IMR-90 (cell line): ENCODE results near the gene OR6S1. TPM values are rescaled to one million over a fixed set of nuclear protein-coding genes. Genes with fewer than 3 reads are reported as not detected.

Experiments used
- ATAC-seq: fragments of 200-7000 bp; cut with Tn5 transposase; 2 replicates; pipeline ENCODE4 v1.9.1; 2020; ENCODE audit warnings: low read depth, mild to moderate bottlenecking, moderate library complexity
- BruUV-seq: library from RNA; stranded (reverse); fragments of 400-500 nt; replicated peaks from 2 replicates; lab custom pipeline; 2021; lab: Mats Ljungman, UMichigan
- CTCF ChIA-PET: fragments of 300-600 bp; formaldehyde crosslinking; extraction: SDS; loops from one replicate; lab custom pipeline; 2021; ENCODE audit warnings: antibody characterized with exemption; lab: Yijun Ruan, JAX
- POLR2A ChIA-PET: fragments of 300-600 bp; sonication (Branson Sonifier 250); formaldehyde crosslinking; loops from one replicate; lab custom pipeline; 2022; ENCODE audit warnings: antibody characterized with exemption; ENCODE audit not compliant: unreplicated experiment; lab: Charles Lee
- DNase-seq: peaks from one replicate; pipeline ENCODE4 v3.0.0; 2013
- H2AFZ ChIP-seq: replicated peaks from 2 replicates; pipeline ENCODE3; 2013; ENCODE audit warnings: low read length, mild to moderate bottlenecking; ENCODE audit not compliant: poor library complexity
- H2AK5ac ChIP-seq: 2 replicates; pipeline ENCODE4 v1.6.1; 2013; ENCODE audit warnings: low read depth, low read length, inconsistent platforms
- H2AK9ac ChIP-seq: replicated peaks from 2 replicates; pipeline ENCODE3; 2013; ENCODE audit warnings: mild to moderate bottlenecking, low read depth, low read length, moderate library complexity; ENCODE audit not compliant: poor library complexity
- H2BK120ac ChIP-seq: 2 replicates; pipeline ENCODE4 v1.6.1; 2013; ENCODE audit warnings: low read depth, low read length, inconsistent platforms
- H2BK15ac ChIP-seq: 3 replicates; pipeline ENCODE4 v1.6.1; 2013; ENCODE audit warnings: low read depth, low read length, inconsistent platforms
- H2BK20ac ChIP-seq: 2 replicates; pipeline ENCODE4 v1.6.1; 2013; ENCODE audit warnings: low read depth, mild to moderate bottlenecking, inconsistent platforms, low read length, moderate library complexity
- H2BK5ac ChIP-seq: 2 replicates; pipeline ENCODE4 v1.6.1; 2013; ENCODE audit warnings: mild to moderate bottlenecking, low read depth, low read length, inconsistent platforms; ENCODE audit not compliant: poor library complexity, severe bottlenecking
- H3K14ac ChIP-seq: replicated peaks from 2 replicates; pipeline ENCODE4 v1.6.1; 2013; ENCODE audit warnings: low read depth, low read length, inconsistent platforms
- H3K18ac ChIP-seq: 2 replicates; pipeline ENCODE4 v1.6.1; 2013; ENCODE audit warnings: low read depth, low read length, control low read depth
- H3K23ac ChIP-seq: 2 replicates; pipeline ENCODE4 v1.6.1; 2013; ENCODE audit warnings: low read depth, low read length, inconsistent platforms
- H3K27ac ChIP-seq: 2 replicates; pipeline ENCODE4 v1.5.1; 2013; ENCODE audit warnings: mild to moderate bottlenecking, control low read depth, low read length; ENCODE audit not compliant: insufficient read depth
- H3K27me3 ChIP-seq: 2 replicates; pipeline ENCODE4 v1.6.1; 2013; ENCODE audit warnings: low read length; ENCODE audit not compliant: control insufficient read depth, insufficient read depth
- H3K36me3 ChIP-seq: 2 replicates; pipeline ENCODE4 v1.6.1; 2013; ENCODE audit warnings: low read length, mixed read lengths; ENCODE audit not compliant: control insufficient read depth, insufficient read depth
- H3K4ac ChIP-seq: 2 replicates; pipeline ENCODE4 v1.6.1; 2013; ENCODE audit warnings: low read depth, low read length, inconsistent platforms
- H3K4me1 ChIP-seq: 2 replicates; pipeline ENCODE4 v1.6.1; 2013; ENCODE audit warnings: low read length, mixed read lengths; ENCODE audit not compliant: control insufficient read depth, insufficient read depth
- H3K4me2 ChIP-seq: 2 replicates; pipeline ENCODE4 v1.6.1; 2013; ENCODE audit warnings: low read depth, mild to moderate bottlenecking, control low read depth, low read length, moderate library complexity
- H3K4me3 ChIP-seq: 2 replicates; pipeline ENCODE4 v1.5.1; 2013; ENCODE audit warnings: low read depth, mild to moderate bottlenecking, control low read depth, low read length, moderate library complexity; ENCODE audit not compliant: insufficient read depth
- H3K56ac ChIP-seq: 2 replicates; pipeline ENCODE4 v1.6.1; 2013; ENCODE audit warnings: low read length, inconsistent platforms; ENCODE audit not compliant: insufficient read depth; ENCODE audit errors: extremely low read depth
- H3K79me1 ChIP-seq, 2 experiments: 2 replicates each; pipeline ENCODE4 v1.6.1; 2013; ENCODE audit warnings: low read length in 2 of 2, inconsistent platforms in 1 of 2, low read depth in 1 of 2
- H3K9ac ChIP-seq: 2 replicates; pipeline ENCODE4 v1.6.1; 2013; ENCODE audit warnings: low read depth, low read length, control low read depth
- H3K9me1 ChIP-seq: 2 replicates; pipeline ENCODE4 v1.6.1; 2013; ENCODE audit warnings: low read length, inconsistent platforms; ENCODE audit not compliant: insufficient read depth
- H3K9me3 ChIP-seq: 2 replicates; pipeline ENCODE4 v1.6.1; 2013; ENCODE audit warnings: low read length; ENCODE audit not compliant: control insufficient read depth, insufficient read depth
- H4K20me1 ChIP-seq: 2 replicates; pipeline ENCODE4 v1.6.1; 2013; ENCODE audit warnings: low read length, inconsistent platforms; ENCODE audit not compliant: insufficient read depth
- H4K5ac ChIP-seq: 2 replicates; pipeline ENCODE4 v1.6.1; 2013; ENCODE audit warnings: mild to moderate bottlenecking, low read depth, low read length, control low read depth
- H4K8ac ChIP-seq, 2 experiments: 2 replicates each; pipeline ENCODE4 v1.6.1; 2013; ENCODE audit warnings: low read depth in 2 of 2, low read length in 2 of 2, control low read depth in 1 of 2, inconsistent platforms in 1 of 2
- H4K91ac ChIP-seq: 2 replicates; pipeline ENCODE4 v1.6.1; 2013; ENCODE audit warnings: low read depth, low read length, inconsistent platforms; ENCODE audit not compliant: insufficient read depth
- CHD1 ChIP-seq: IDR thresholded peaks from 2 replicates; pipeline ENCODE4 v1.6.1; 2012; ENCODE audit warnings: low read depth, low read length, improper control_type of control experiment
- MAFK ChIP-seq: IDR thresholded peaks from 2 replicates; pipeline ENCODE4 v1.6.1; 2012; ENCODE audit warnings: low read depth, low read length, improper control_type of control experiment
- POLR2A ChIP-seq: IDR thresholded peaks from 2 replicates; pipeline ENCODE4 v1.6.1; 2012; ENCODE audit warnings: mild to moderate bottlenecking, low read depth, low read length
- RAD21 ChIP-seq: IDR thresholded peaks from 2 replicates; pipeline ENCODE4 v1.6.1; 2012; ENCODE audit warnings: low read length, improper control_type of control experiment
- RFX5 ChIP-seq: IDR thresholded peaks from 2 replicates; pipeline ENCODE4 v1.8.0; 2012; ENCODE audit warnings: low read depth, mild to moderate bottlenecking, low read length, moderate library complexity
- WGBS, 2 experiments: methylation state at CpG; one replicate each; pipeline versions ENCODE4 v1.1.5 to v1.1.7; 2013; ENCODE audit warnings: missing lambda C conversion rate in 2 of 2; ENCODE audit not compliant: insufficient read length in 1 of 2; ENCODE audit errors: extremely low coverage in 2 of 2; 5-methylcytosine and 5-hydroxymethylcytosine counted together
- dilution Hi-C: fragments of 300-500 bp; cut with HindIII; formaldehyde crosslinking; loops from one replicate; pipeline ENCODE4 v1.14.3; 2018; ENCODE audit warnings: low sequenced_read_pairs; ENCODE audit not compliant: unreplicated experiment
- in situ Hi-C: fragments of 300-500 bp; cut with MboI; formaldehyde crosslinking; loops from 3 replicates; pipeline ENCODE4 v1.14.3; 2019; ENCODE audit warnings: low sequenced_read_pairs, inconsistent platforms, mixed read lengths
- intact Hi-C: fragments of 100-400 bp; cut with micrococcal nuclease; formaldehyde crosslinking; loops from 2 replicates; pipeline ENCODE4 v1.10.0; 2022
- polyA plus RNA-seq, 3 experiments: library from polyadenylated mRNA; depleted of rRNA; stranded (reverse); fragments of >200 nt; gene quantifications; 2 replicates each; pipeline ENCODE4 v1.2.3, GENCODE V29; 2012; ENCODE audit warnings: low replicate concordance in 1 of 3
- total RNA-seq: library from RNA; depleted of rRNA; stranded (reverse); fragments of >200 nt; gene quantifications from 2 replicates; pipeline ENCODE4 v1.2.3, GENCODE V29; 2012
- TF ChIP-seq, protein P1 (sequence below): fragments of 150-350 bp; IDR thresholded peaks from 2 replicates; pipeline ENCODE4 v1.6.1; 2017; ENCODE audit warnings: mild to moderate bottlenecking, antibody characterized with exemption, low read length, low read depth
- TF ChIP-seq, protein P2 (sequence below): conservative IDR thresholded peaks from 2 replicates; pipeline ENCODE4 v1.5.1; 2012; ENCODE audit warnings: mild to moderate bottlenecking, low read depth, low read length, improper control_type of control experiment

The OR6S1 gene
- total and polyA plus RNA-seq, 2 of the 4 experiments (the other 2 are of a cell fraction), result not detected

- no peak overlapping the region for H3K9ac ChIP-seq
- WGBS, 2 experiments, result 100% methylated on average over 2 of the region's 4 CpGs; no CpG with 5 or more reads in 1 of the 2 experiments
- no peak overlapping the region for H2BK120ac ChIP-seq
- no peak overlapping the region for H3K4me3 ChIP-seq
- no peak overlapping the region for H3K4ac ChIP-seq
- DNase-seq (peak; percentile 7), ATAC-seq (no peak; the same call in 1 of the 2 replicates)
- no peak overlapping the region for H3K56ac ChIP-seq
- intact Hi-C loops (no loop called here), dilution Hi-C loops (loop anchor here (25.0 kb wide), 1 partner anchor 134 kb away; no protein-coding TSS in a partner anchor), in situ Hi-C loops (no loop called here)
- H3K14ac ChIP-seq, result no peak overlapping the region
- no peaks in the 10 kb centered on the region for H3K9me1 ChIP-seq
- H2BK15ac ChIP-seq, result no peak overlapping the region
- no peak for TF ChIP-seq CHD1
- TF ChIP-seq POLR2A, result no peak
- TF ChIP-seq, protein P1, sequence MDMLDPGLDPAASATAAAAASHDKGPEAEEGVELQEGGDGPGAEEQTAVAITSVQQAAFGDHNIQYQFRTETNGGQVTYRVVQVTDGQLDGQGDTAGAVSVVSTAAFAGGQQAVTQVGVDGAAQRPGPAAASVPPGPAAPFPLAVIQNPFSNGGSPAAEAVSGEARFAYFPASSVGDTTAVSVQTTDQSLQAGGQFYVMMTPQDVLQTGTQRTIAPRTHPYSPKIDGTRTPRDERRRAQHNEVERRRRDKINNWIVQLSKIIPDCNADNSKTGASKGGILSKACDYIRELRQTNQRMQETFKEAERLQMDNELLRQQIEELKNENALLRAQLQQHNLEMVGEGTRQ, result no peak
- no peak for TF ChIP-seq RFX5
- TF ChIP-seq RAD21, result no peak
- TF ChIP-seq, protein P2, sequence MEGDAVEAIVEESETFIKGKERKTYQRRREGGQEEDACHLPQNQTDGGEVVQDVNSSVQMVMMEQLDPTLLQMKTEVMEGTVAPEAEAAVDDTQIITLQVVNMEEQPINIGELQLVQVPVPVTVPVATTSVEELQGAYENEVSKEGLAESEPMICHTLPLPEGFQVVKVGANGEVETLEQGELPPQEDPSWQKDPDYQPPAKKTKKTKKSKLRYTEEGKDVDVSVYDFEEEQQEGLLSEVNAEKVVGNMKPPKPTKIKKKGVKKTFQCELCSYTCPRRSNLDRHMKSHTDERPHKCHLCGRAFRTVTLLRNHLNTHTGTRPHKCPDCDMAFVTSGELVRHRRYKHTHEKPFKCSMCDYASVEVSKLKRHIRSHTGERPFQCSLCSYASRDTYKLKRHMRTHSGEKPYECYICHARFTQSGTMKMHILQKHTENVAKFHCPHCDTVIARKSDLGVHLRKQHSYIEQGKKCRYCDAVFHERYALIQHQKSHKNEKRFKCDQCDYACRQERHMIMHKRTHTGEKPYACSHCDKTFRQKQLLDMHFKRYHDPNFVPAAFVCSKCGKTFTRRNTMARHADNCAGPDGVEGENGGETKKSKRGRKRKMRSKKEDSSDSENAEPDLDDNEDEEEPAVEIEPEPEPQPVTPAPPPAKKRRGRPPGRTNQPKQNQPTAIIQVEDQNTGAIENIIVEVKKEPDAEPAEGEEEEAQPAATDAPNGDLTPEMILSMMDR, result no peak
- no peak for TF ChIP-seq MAFK
- POLR2A ChIA-PET, result no interaction called here
- H2BK5ac ChIP-seq, result no peak overlapping the region
- CTCF ChIA-PET, result no interaction called here
- no peaks in the 10 kb centered on the region for H3K4me1 ChIP-seq
- H3K9me3 ChIP-seq, result no peaks in the 10 kb centered on the region
- no peak overlapping the region for H3K4me2 ChIP-seq
- no peak overlapping the region for H4K91ac ChIP-seq
- H3K36me3 ChIP-seq, result no peaks in the 10 kb centered on the region
- H3K27me3 ChIP-seq, result no peaks in the 10 kb centered on the region; the same call in none of the 2 replicates
- H2BK20ac ChIP-seq, result no peak overlapping the region
- H3K23ac ChIP-seq, result no peak overlapping the region
- H3K27ac ChIP-seq, result no peak overlapping the region
- no peaks in the 10 kb centered on the region for H3K79me1 ChIP-seq
- H4K20me1 ChIP-seq, result no peaks in the 10 kb centered on the region
- no peak overlapping the region for H2AFZ ChIP-seq
- H2AK9ac ChIP-seq, result no peak overlapping the region
- no peak overlapping the region for H2AK5ac ChIP-seq
- H4K8ac ChIP-seq, result no peak overlapping the region
- no TSS peak for BruUV-seq
- no peak overlapping the region for H4K5ac ChIP-seq
- H3K18ac ChIP-seq, result no peak overlapping the region
Observed at GRCh38 chr14:20671597-20672283, 30.2 kb upstream of the OR6S1 start.
